ENCODE measurements around the gene AIP. TPM values are rescaled to one million over a fixed set of nuclear protein-coding genes. Genes with fewer than 3 reads are reported as not detected.
"Not testable (repeated sequence)": the region's sequence is repeated elsewhere in the genome, so short reads cannot be mapped to it uniquely, and the experiment has no call there.

Gene AIP
- total RNA-seq, 3 donors from 2014 or later: 66.4 to 84.5 (median 69.8) TPM

GRCh38 chr11:67458266-67458665, 24.6 kb upstream of the AIP start:
- Histone ChIP-seq H3K9me3 (no peaks in the 10 kb centered on the region), H3K4me3 (no peak overlapping the region), H3K36me3 (no peaks in the 10 kb centered on the region), H3K27ac (no peak overlapping the region), H3K27me3 (peaks cover 0 to 2% of the 10 kb centered on the region in 2 donors), H3K4me1 (no peaks in the 10 kb centered on the region)
- no peak for DNase-seq (ENCODE audit: low spot score in 2 of 2)
- TF ChIP-seq POLR2AphosphoS5 (IDR thresholded peaks at IDR 0.05): no peak
- no peak for TF ChIP-seq POLR2A (IDR thresholded peaks at IDR 0.05)
- TF ChIP-seq, protein P1, sequence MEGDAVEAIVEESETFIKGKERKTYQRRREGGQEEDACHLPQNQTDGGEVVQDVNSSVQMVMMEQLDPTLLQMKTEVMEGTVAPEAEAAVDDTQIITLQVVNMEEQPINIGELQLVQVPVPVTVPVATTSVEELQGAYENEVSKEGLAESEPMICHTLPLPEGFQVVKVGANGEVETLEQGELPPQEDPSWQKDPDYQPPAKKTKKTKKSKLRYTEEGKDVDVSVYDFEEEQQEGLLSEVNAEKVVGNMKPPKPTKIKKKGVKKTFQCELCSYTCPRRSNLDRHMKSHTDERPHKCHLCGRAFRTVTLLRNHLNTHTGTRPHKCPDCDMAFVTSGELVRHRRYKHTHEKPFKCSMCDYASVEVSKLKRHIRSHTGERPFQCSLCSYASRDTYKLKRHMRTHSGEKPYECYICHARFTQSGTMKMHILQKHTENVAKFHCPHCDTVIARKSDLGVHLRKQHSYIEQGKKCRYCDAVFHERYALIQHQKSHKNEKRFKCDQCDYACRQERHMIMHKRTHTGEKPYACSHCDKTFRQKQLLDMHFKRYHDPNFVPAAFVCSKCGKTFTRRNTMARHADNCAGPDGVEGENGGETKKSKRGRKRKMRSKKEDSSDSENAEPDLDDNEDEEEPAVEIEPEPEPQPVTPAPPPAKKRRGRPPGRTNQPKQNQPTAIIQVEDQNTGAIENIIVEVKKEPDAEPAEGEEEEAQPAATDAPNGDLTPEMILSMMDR (IDR thresholded peaks at IDR 0.05): no peak
- intact Hi-C loops (cut with DNase I; ENCODE audit: low total_unique reads): no loop called here

DNA sequence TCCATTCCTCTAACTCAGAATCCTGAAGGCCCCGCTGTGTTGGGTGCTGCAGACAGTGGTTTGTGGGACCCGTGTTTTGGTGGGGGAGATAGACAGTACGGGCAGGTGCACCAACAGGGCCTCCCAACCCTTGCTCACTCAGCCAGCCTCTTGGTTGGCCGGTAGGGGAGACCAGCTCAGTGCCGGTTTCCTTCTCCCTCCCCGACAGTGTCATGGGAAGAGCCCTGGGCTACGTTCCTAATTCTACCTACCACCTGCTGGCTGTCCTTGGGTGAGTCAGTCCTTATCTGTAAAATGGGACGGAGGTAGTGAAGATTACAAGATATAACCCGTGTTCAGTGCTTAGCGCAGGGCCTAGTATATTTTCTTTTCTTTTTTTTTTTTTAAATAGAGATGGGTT, 19.6 kb upstream of the AIP start:
- no peaks in the 10 kb centered on the region for H3K36me3 ChIP-seq
- DNase-seq (ENCODE audit: low spot score in 2 of 2): no peak
- no peaks in the 10 kb centered on the region for H3K27me3 ChIP-seq
- peak overlapping the region in 1 of 2 donors; percentile 95 for H3K27ac ChIP-seq
- no peaks in the 10 kb centered on the region for H3K9me3 ChIP-seq
- peaks cover 5 to 8% of the 10 kb centered on the region in 2 donors for H3K4me1 ChIP-seq
- TF ChIP-seq POLR2AphosphoS5 (IDR thresholded peaks at IDR 0.05) (no peak), POLR2A (IDR thresholded peaks at IDR 0.05) (no peak)
- TF ChIP-seq, protein P1 (IDR thresholded peaks at IDR 0.05): no peak
- intact Hi-C loops (cut with DNase I; ENCODE audit: low total_unique reads): no loop called here
- H3K4me3 ChIP-seq: no peak overlapping the region

DNA sequence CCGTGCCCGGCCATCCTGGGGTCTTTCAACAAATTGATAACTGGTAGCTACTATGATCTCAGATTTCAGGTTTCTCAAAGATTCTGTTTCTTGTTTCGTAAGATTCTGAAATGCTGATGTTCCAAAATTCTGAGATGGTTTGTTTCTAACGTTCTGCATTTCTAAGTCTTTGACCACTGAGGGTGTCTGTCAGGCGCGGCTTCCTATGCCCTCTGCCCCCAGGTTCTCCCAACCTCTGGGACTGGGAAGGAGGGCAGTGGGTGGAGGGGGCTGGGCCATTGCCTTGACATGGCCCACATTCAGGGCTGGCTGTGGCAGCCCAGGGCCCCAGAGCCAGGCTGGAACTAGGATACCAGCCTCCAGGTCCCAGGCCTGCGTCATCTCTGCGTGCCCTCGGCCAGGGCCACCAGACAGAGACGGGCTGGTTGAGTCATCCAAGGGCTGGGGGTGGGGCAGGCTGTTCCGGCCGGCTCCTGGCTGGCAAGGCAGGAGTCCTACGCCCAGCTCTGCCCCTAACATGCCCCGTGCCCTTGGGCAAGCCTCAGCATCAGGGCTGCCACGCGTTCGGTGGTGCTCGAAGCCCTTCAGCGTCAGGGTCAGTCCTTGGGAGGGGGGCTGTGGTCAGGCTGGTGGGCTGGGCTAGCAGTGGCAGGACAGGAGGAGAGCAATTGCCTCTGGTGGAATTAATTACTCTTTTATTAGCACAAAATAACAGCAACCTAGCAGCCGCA, 19.0 kb upstream of the AIP start:
- H3K4me3 ChIP-seq: peak overlapping the region; percentile 50 to 74 (median 54)
- H3K27ac ChIP-seq: peak overlapping the region; percentile 95 to 98
- H3K36me3 ChIP-seq: no peaks in the 10 kb centered on the region
- no peaks in the 10 kb centered on the region for H3K9me3 ChIP-seq
- peak; percentile 18 for TF ChIP-seq POLR2A (IDR thresholded peaks at IDR 0.05)
- peak in 1 of 3 donors; percentile 40 for TF ChIP-seq POLR2AphosphoS5 (IDR thresholded peaks at IDR 0.05)
- TF ChIP-seq, protein P1 (IDR thresholded peaks at IDR 0.05): no peak
- no peaks in the 10 kb centered on the region for H3K27me3 ChIP-seq
- H3K4me1 ChIP-seq: peaks cover 5 to 8% of the 10 kb centered on the region in 2 donors
- intact Hi-C loops (cut with DNase I; ENCODE audit: low total_unique reads): no loop called here
- peak; percentile 83 to 90 for DNase-seq (ENCODE audit: low spot score in 2 of 2)

DNA sequence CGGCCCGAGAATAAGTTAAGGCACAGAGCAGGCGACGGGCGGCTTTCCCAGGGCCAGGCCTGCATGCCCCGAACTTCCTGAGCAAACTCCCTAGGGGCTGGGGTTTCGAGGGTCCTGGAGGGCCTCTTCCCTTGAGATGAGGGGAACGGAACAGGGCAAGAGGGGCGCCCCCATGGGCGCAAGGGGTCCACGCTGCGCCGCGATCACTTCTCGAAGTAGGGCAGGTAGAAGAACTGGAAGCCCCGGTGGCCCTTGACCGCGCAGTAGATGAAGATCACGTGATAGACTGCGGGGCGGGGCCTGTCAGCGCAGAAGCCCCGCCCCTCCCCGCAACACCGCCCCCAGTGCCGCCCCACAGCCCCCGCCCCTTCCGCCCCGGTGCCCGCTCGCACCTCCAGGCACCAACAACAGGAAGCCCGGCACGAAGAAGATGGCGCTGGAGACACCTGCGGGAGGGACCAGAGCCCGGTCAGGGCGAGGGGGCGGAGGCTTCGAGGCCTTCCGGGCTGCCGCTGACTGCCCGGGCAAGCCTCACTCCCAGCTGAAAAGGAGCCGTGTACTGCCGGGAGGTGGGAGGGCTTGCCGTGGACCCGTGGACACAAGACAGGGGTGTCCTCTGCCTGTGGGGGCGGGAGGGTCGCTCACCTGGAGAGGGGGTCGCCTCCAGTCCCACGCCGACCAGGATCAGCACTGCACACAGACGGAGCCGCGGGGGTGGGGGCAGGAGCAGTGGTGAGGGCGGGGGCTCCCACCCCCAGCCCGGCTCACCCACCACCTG, 18.2 kb upstream of the AIP start:
- DNase-seq (ENCODE audit: low spot score in 2 of 2): peak; percentile 84 to 92
- TF ChIP-seq POLR2AphosphoS5 (IDR thresholded peaks at IDR 0.05): peak in 2 of 3 donors; percentile 40 to 55
- TF ChIP-seq POLR2A (IDR thresholded peaks at IDR 0.05): peak; percentile 26
- TF ChIP-seq, protein P1 (IDR thresholded peaks at IDR 0.05): no peak
- no peaks in the 10 kb centered on the region for H3K9me3 ChIP-seq
- no peaks in the 10 kb centered on the region for H3K27me3 ChIP-seq
- H3K36me3 ChIP-seq: no peaks in the 10 kb centered on the region
- intact Hi-C loops (cut with DNase I; ENCODE audit: low total_unique reads): no loop called here
- peak overlapping the region; percentile 50 to 74 (median 54) for H3K4me3 ChIP-seq
- H3K27ac ChIP-seq: peak overlapping the region; percentile 95 to 98
- H3K4me1 ChIP-seq: peaks cover 5 to 8% of the 10 kb centered on the region in 2 donors

GRCh38 chr11:67465189-67465510, 17.7 kb upstream of the AIP start:
- DNase-seq (ENCODE audit: low spot score in 2 of 2): no peak
- Histone ChIP-seq H3K27ac (peak overlapping the region; percentile 95 to 98), H3K27me3 (no peaks in the 10 kb centered on the region), H3K9me3 (no peaks in the 10 kb centered on the region), H3K4me3 (peak overlapping the region; percentile 50 to 74 (median 54)), H3K36me3 (no peaks in the 10 kb centered on the region), H3K4me1 (peaks cover 5 to 8% of the 10 kb centered on the region in 2 donors)
- TF ChIP-seq, protein P1 (IDR thresholded peaks at IDR 0.05): no peak
- TF ChIP-seq POLR2A (IDR thresholded peaks at IDR 0.05) (no peak), POLR2AphosphoS5 (IDR thresholded peaks at IDR 0.05) (no peak)
- intact Hi-C loops (cut with DNase I; ENCODE audit: low total_unique reads): no loop called here

DNA sequence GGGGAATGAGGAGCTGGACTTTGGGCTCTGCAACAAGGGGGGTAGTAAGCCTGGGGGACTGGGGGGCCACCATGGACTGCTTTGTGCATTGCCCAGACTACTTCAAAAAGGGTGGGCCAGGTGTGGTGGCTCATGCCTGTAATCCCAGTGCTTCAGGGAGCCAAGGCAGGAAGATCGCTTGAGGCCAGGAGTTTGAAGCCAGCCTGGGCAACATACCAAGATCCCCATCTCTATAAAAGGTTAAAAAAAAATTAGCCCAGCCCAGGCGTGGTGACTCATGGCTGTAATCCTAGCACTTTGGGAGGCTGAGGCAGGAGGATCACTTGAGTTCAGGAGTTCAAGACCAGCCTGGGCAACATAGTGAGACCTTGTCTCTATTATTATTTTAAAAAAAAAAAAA, 17.3 kb upstream of the AIP start:
- H3K4me1 ChIP-seq; intact Hi-C loops (cut with DNase I; ENCODE audit: low total_unique reads); H3K36me3 ChIP-seq; H3K9me3 ChIP-seq; DNase-seq (ENCODE audit: low spot score in 2 of 2); H3K27me3 ChIP-seq: not testable (repeated sequence)
- Histone ChIP-seq H3K27ac (peak overlapping the region; percentile 95 to 98), H3K4me3 (peak overlapping the region in 1 of 3 donors; percentile 74)
